ENCODE measurements around the gene CBLC.

GRCh38 chr19:44808463-44809371 lies 31.0 kb downstream of the CBLC start, which contains the start of gene BCAM:
- TF ChIP-seq, protein P1, sequence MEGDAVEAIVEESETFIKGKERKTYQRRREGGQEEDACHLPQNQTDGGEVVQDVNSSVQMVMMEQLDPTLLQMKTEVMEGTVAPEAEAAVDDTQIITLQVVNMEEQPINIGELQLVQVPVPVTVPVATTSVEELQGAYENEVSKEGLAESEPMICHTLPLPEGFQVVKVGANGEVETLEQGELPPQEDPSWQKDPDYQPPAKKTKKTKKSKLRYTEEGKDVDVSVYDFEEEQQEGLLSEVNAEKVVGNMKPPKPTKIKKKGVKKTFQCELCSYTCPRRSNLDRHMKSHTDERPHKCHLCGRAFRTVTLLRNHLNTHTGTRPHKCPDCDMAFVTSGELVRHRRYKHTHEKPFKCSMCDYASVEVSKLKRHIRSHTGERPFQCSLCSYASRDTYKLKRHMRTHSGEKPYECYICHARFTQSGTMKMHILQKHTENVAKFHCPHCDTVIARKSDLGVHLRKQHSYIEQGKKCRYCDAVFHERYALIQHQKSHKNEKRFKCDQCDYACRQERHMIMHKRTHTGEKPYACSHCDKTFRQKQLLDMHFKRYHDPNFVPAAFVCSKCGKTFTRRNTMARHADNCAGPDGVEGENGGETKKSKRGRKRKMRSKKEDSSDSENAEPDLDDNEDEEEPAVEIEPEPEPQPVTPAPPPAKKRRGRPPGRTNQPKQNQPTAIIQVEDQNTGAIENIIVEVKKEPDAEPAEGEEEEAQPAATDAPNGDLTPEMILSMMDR (IDR thresholded peaks at IDR 0.05), result no peak
- TF ChIP-seq POLR2AphosphoS5 (IDR thresholded peaks at IDR 0.05) (peak; percentile 36 to 70), POLR2A (IDR thresholded peaks at IDR 0.05) (peak in 2 of 4 donors; percentile 35 to 78)

All from upper lobe of left lung (tissue), 4 donors.